Keratinocyte (primary cell): ENCODE measurements around the gene FMN1.

Source experiments
- EZH2 ChIP-seq: IDR thresholded peaks from one replicate; pipeline ENCODE4 v1.6.1; 2012; ENCODE audit warnings: inconsistent platforms, mild to moderate bottlenecking, low read length, moderate library complexity
- TF ChIP-seq, protein P1 (sequence below), 3 experiments: IDR thresholded peaks in 1 of 3; conservative IDR thresholded peaks in 1 of 3; optimal IDR thresholded peaks in 1 of 3; 2 replicates in 2 of 3; 3 replicates in 1 of 3; pipeline versions ENCODE3 to v1.5.1; 2011; ENCODE audit warnings: low read length in 3 of 3, mild to moderate bottlenecking in 3 of 3, moderate library complexity in 2 of 3, control low read depth in 1 of 3, inconsistent platforms in 1 of 3; ENCODE audit not compliant: insufficient read depth in 2 of 3; ENCODE audit errors: extremely low read depth in 1 of 3

DNA sequence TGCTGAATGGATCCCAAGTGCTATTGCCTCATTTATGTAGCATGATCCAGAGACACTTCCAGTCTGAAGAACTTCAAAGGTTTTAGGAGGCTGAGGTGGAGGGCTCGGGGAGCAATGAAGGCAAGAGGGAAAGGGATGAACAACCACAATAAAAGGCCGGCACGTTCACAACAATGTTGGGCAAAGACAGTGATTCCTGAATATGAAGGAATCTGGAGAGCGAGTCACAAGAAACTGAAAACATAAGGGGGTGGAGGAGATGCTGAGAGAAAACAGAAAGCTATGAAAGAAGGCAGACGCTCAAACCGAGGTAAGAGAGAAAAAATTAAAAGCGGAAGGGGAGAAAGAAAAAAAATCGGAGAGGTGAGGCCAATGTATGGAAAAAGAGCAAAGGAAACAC lies 356.6 kb downstream of the FMN1 start:
- TF ChIP-seq, protein P1, sequence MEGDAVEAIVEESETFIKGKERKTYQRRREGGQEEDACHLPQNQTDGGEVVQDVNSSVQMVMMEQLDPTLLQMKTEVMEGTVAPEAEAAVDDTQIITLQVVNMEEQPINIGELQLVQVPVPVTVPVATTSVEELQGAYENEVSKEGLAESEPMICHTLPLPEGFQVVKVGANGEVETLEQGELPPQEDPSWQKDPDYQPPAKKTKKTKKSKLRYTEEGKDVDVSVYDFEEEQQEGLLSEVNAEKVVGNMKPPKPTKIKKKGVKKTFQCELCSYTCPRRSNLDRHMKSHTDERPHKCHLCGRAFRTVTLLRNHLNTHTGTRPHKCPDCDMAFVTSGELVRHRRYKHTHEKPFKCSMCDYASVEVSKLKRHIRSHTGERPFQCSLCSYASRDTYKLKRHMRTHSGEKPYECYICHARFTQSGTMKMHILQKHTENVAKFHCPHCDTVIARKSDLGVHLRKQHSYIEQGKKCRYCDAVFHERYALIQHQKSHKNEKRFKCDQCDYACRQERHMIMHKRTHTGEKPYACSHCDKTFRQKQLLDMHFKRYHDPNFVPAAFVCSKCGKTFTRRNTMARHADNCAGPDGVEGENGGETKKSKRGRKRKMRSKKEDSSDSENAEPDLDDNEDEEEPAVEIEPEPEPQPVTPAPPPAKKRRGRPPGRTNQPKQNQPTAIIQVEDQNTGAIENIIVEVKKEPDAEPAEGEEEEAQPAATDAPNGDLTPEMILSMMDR (optimal IDR thresholded peaks at IDR 0.05 in 1 of 3, IDR thresholded peaks at IDR 0.05 in 1 of 3, conservative IDR thresholded peaks at IDR 0.05 in 1 of 3; ENCODE audit: extremely low read depth in 1 of 3, insufficient read depth in 2 of 3, low read length in 3 of 3) = no peak
- TF ChIP-seq EZH2 = no peak
